Left ventricle myocardium inferior (tissue), 1 donor: ENCODE data around the gene KRT23. TPM values are rescaled to one million over a fixed set of nuclear protein-coding genes. Genes with fewer than 3 reads are reported as not detected.

Experiments used
- DNase-seq: peaks from one replicate; pipeline ENCODE4 v3.0.0-alpha.2; 2020
- H3K27ac ChIP-seq: fragments of 200-600 bp; replicated peaks from 2 replicates; pipeline ENCODE4 v1.8.0; 2021
- H3K27me3 ChIP-seq: fragments of 200-600 bp; 2 replicates; pipeline ENCODE4 v1.8.0; 2021; ENCODE audit warnings: low read depth
- H3K36me3 ChIP-seq: fragments of 200-600 bp; 2 replicates; pipeline ENCODE4 v1.8.0; 2021
- H3K4me1 ChIP-seq: fragments of 200-600 bp; 2 replicates; pipeline ENCODE4 v1.8.0; 2021
- H3K4me3 ChIP-seq: fragments of 200-600 bp; 2 replicates; pipeline ENCODE4 v1.8.0; 2021; ENCODE audit warnings: mild to moderate bottlenecking, moderate library complexity
- H3K9me3 ChIP-seq: fragments of 200-600 bp; replicated peaks from 2 replicates; pipeline ENCODE4 v1.8.0; 2021
- CTCF ChIP-seq: fragments of 200-600 bp; IDR thresholded peaks from 2 replicates; pipeline ENCODE4 v1.8.0; 2021; ENCODE audit warnings: antibody characterized with exemption, mild to moderate bottlenecking, borderline replicate concordance
- intact Hi-C: fragments of 100-400 bp; cut with micrococcal nuclease; formaldehyde crosslinking; loops from one replicate; pipeline ENCODE4 v1.11.0; 2022
- total RNA-seq: library from RNA; stranded (reverse); fragmentation: NEBNext Ultra II Directional; extraction: Animal tissue kit (Norgen Biotek cat#: 25700); gene quantifications from one replicate; pipeline ENCODE4 v1.2.1, GENCODE V29; 2021
- donor health status: DM: no; HTN: yes; CAD: no; lungs with severe emphysema.

Gene KRT23
- total RNA-seq, 1 donor from 2014 or later, result 0.33 TPM

- H3K27ac ChIP-seq, result no peak overlapping the region
- H3K4me1 ChIP-seq, result no peaks in the 10 kb centered on the region
- H3K27me3 ChIP-seq, result peaks cover 65% of the 10 kb centered on the region
- no peak for TF ChIP-seq CTCF
- intact Hi-C loops, result no loop called here
- no peaks in the 10 kb centered on the region for H3K9me3 ChIP-seq
- no peak for DNase-seq
- H3K36me3 ChIP-seq, result no peaks in the 10 kb centered on the region
- no peak overlapping the region for H3K4me3 ChIP-seq
These were observed 942 bp downstream of the KRT23 start for GRCh38 chr17:40936437-40936971.

- H3K4me1 ChIP-seq, result no peaks in the 10 kb centered on the region
- intact Hi-C loops, result no loop called here
- no peak for DNase-seq
- peaks cover 62% of the 10 kb centered on the region for H3K27me3 ChIP-seq
- H3K9me3 ChIP-seq, result no peaks in the 10 kb centered on the region
- H3K36me3 ChIP-seq, result no peaks in the 10 kb centered on the region
- no peak for TF ChIP-seq CTCF
- H3K4me3 ChIP-seq, result no peak overlapping the region
- H3K27ac ChIP-seq, result no peak overlapping the region
These were observed 1.8 kb downstream of the KRT23 start for GRCh38 chr17:40935624-40936023.

- no peaks in the 10 kb centered on the region for H3K4me1 ChIP-seq
- no peak for DNase-seq
- H3K9me3 ChIP-seq, result no peaks in the 10 kb centered on the region
- H3K27me3 ChIP-seq, result peaks cover 54% of the 10 kb centered on the region
- no peak overlapping the region for H3K27ac ChIP-seq
- no peaks in the 10 kb centered on the region for H3K36me3 ChIP-seq
- intact Hi-C loops, result no loop called here
- H3K4me3 ChIP-seq, result no peak overlapping the region
- TF ChIP-seq CTCF, result no peak
These were observed 4.8 kb downstream of the KRT23 start for GRCh38 chr17:40932608-40933007.

- Histone ChIP-seq H3K9me3 (no peaks in the 10 kb centered on the region), H3K27ac (no peak overlapping the region), H3K27me3 (peaks cover 56% of the 10 kb centered on the region), H3K36me3 (no peaks in the 10 kb centered on the region), H3K4me3 (no peak overlapping the region), H3K4me1 (no peaks in the 10 kb centered on the region)
- intact Hi-C loops, result no loop called here
- TF ChIP-seq CTCF, result no peak
- DNase-seq, result no peak
These were observed 6.1 kb downstream of the KRT23 start for GRCh38 chr17:40931311-40931710.

GRCh38 chr17:40926341-40926740 lies 11.1 kb downstream of the KRT23 start:
- Histone ChIP-seq H3K27me3 (peaks cover 48% of the 10 kb centered on the region), H3K27ac (no peak overlapping the region), H3K4me1 (no peaks in the 10 kb centered on the region), H3K36me3 (no peaks in the 10 kb centered on the region), H3K9me3 (no peaks in the 10 kb centered on the region), H3K4me3 (no peak overlapping the region)
- no peak for TF ChIP-seq CTCF
- intact Hi-C loops, result no loop called here
- no peak for DNase-seq
